ENCODE results near the gene SLC4A3. TPM values are rescaled to one million over a fixed set of nuclear protein-coding genes. Genes with fewer than 3 reads are reported as not detected.

SLC4A3 gene
- total RNA-seq, 2 experiments from 2014 or later = 0.16 to 0.20 TPM

Other genes starting within 250 kb of the SLC4A3 start
- 10 to 100 TPM; 99.0 to 99.9 TPM for gene DNPEP, start 239.7 kb upstream of the SLC4A3 start, total RNA-seq
- not detected for gene DES, start 209.3 kb upstream of the SLC4A3 start, total RNA-seq
- 10 to 100 TPM; 15.3 to 17.7 TPM for gene SPEG, start 192.8 kb upstream of the SLC4A3 start, total RNA-seq
- gene GMPPA, start 128.7 kb upstream of the SLC4A3 start, total RNA-seq = 10 to 100 TPM; 13.3 to 14.4 TPM
- gene ASIC4, start 113.1 kb upstream of the SLC4A3 start, total RNA-seq = under 1 TPM; 0.08 to 0.17 TPM
- gene CHPF, start 83.8 kb upstream of the SLC4A3 start, total RNA-seq = 1 to 10 TPM; 6.5 to 7.1 TPM
- gene TMEM198, start 83.6 kb upstream of the SLC4A3 start, total RNA-seq = under 1 TPM; 0.47 to 0.91 TPM
- under 1 TPM; 0.31 to 0.49 TPM for gene OBSL1, start 56.1 kb upstream of the SLC4A3 start, total RNA-seq
- not detected for gene INHA, start 55.3 kb upstream of the SLC4A3 start, total RNA-seq
- 10 to 100 TPM; 23.9 to 27.2 TPM for gene STK11IP, start 29.8 kb upstream of the SLC4A3 start, total RNA-seq

Data from CD4-positive, alpha-beta T cell (primary cell).